ENCODE results near the gene TMPRSS7. TPM values are rescaled to one million over a fixed set of nuclear protein-coding genes. Genes with fewer than 3 reads are reported as not detected.

Gene TMPRSS7
- not detected for polyA plus RNA-seq (2013)

GRCh38 chr3:112034436-112034835, at the start of gene TMPRSS7:
TMPRSS7 (plus strand) TSS chr3:112034736; CDS start chr3:112034846, 110 bp downstream.
- H3K36me3 ChIP-seq (ENCODE audit: control insufficient read depth in 4 of 4, insufficient read depth in 4 of 4, low read length in 3 of 4), result no peaks in the 10 kb centered on the region
- CTCF ChIA-PET, result interaction anchor here (1.1 kb wide), 1 partner anchor 11 kb away, joined by 3 read pairs; no protein-coding TSS in a partner anchor
- WGBS (ENCODE audit: insufficient coverage), result 98% methylated on average over 4 of the region's 4 CpGs
- POLR2A ChIA-PET, result no interaction called here
- H3K27me3 ChIP-seq (replicated peaks in 2 of 5; ENCODE audit: control insufficient read depth in 4 of 5, insufficient read depth in 5 of 5, low read length in 4 of 5), result no peaks in the 10 kb centered on the region
- no peak for DNase-seq
- H3K4me3 ChIP-seq (ENCODE audit: control insufficient read depth in 1 of 7, extremely low read depth in 1 of 7, insufficient read depth in 4 of 7, low read depth in 2 of 7, low read length in 6 of 7), result no peak within 1 kb of the TSS
- no peak within 1 kb of the TSS for H3K27ac ChIP-seq (ENCODE audit: insufficient read depth in 1 of 2, low read depth in 1 of 2, low read length in 2 of 2, poor library complexity in 1 of 2, severe bottlenecking in 2 of 2)
- H3K4me1 ChIP-seq (ENCODE audit: control extremely low read depth in 1 of 4, control insufficient read depth in 4 of 4, insufficient read depth in 4 of 4, low read length in 3 of 4), result no peaks in the 10 kb centered on the region
- H3K9me3 ChIP-seq (ENCODE audit: control extremely low read depth in 1 of 5, control insufficient read depth in 4 of 5, insufficient read depth in 2 of 5, low read depth in 1 of 5, low read length in 4 of 5), result no peaks in the 10 kb centered on the region

GRCh38 chr3:111986800-111987199, 47.7 kb upstream of the TMPRSS7 start:
- H3K4me1 ChIP-seq (ENCODE audit: control extremely low read depth in 1 of 4, control insufficient read depth in 4 of 4, insufficient read depth in 4 of 4, low read length in 3 of 4), result peaks cover 0 to 10% (median 2%) of the 10 kb centered on the region in 4 experiments
- 93% methylated on average over 3 of the region's 3 CpGs for WGBS (ENCODE audit: insufficient coverage)
- peaks cover 23 to 55% (median 34%) of the 10 kb centered on the region in 4 experiments for H3K36me3 ChIP-seq (ENCODE audit: control insufficient read depth in 4 of 4, insufficient read depth in 4 of 4, low read length in 3 of 4)
- no peaks in the 10 kb centered on the region for H3K9me3 ChIP-seq (ENCODE audit: control extremely low read depth in 1 of 5, control insufficient read depth in 4 of 5, insufficient read depth in 2 of 5, low read depth in 1 of 5, low read length in 4 of 5)
- no peak for DNase-seq
- POLR2A ChIA-PET, result no interaction called here
- CTCF ChIA-PET, result interaction anchor here (0.7 to 21.1 kb wide), 7 partner anchors 10 to 272 kb away, joined by 3 to 279 read pairs (median 4); partner anchors contain the start of gene TAGLN3
- H3K4me3 ChIP-seq (ENCODE audit: control insufficient read depth in 1 of 7, extremely low read depth in 1 of 7, insufficient read depth in 4 of 7, low read depth in 2 of 7, low read length in 6 of 7), result no peak overlapping the region
- no peaks in the 10 kb centered on the region for H3K27me3 ChIP-seq (replicated peaks in 2 of 5; ENCODE audit: control insufficient read depth in 4 of 5, insufficient read depth in 5 of 5, low read length in 4 of 5)
- no peak overlapping the region for H3K27ac ChIP-seq (ENCODE audit: insufficient read depth in 1 of 2, low read depth in 1 of 2, low read length in 2 of 2, poor library complexity in 1 of 2, severe bottlenecking in 2 of 2)

GRCh38 chr3:111989061-111989678, 45.4 kb upstream of the TMPRSS7 start:
- Histone ChIP-seq H3K9me3 (ENCODE audit: control extremely low read depth in 1 of 5, control insufficient read depth in 4 of 5, insufficient read depth in 2 of 5, low read depth in 1 of 5, low read length in 4 of 5) (no peaks in the 10 kb centered on the region), H3K36me3 (ENCODE audit: control insufficient read depth in 4 of 4, insufficient read depth in 4 of 4, low read length in 3 of 4) (peaks cover 19 to 64% (median 42%) of the 10 kb centered on the region in 4 experiments), H3K4me3 (ENCODE audit: control insufficient read depth in 1 of 7, extremely low read depth in 1 of 7, insufficient read depth in 4 of 7, low read depth in 2 of 7, low read length in 6 of 7) (no peak overlapping the region), H3K27ac (ENCODE audit: insufficient read depth in 1 of 2, low read depth in 1 of 2, low read length in 2 of 2, poor library complexity in 1 of 2, severe bottlenecking in 2 of 2) (no peak overlapping the region), H3K27me3 (replicated peaks in 2 of 5; ENCODE audit: control insufficient read depth in 4 of 5, insufficient read depth in 5 of 5, low read length in 4 of 5) (no peaks in the 10 kb centered on the region), H3K4me1 (ENCODE audit: control extremely low read depth in 1 of 4, control insufficient read depth in 4 of 4, insufficient read depth in 4 of 4, low read length in 3 of 4) (no peaks in the 10 kb centered on the region)
- DNase-seq, result peak; percentile 56 to 71 (median 70)
- ChIA-PET CTCF (interaction anchor here (0.8 to 21.1 kb wide), 15 partner anchors 10 to 320 kb away, joined by 3 to 279 read pairs (median 4); partner anchors contain the start of genes ABHD10 and TAGLN3), POLR2A (interaction anchor here (0.8 to 1.0 kb wide), 2 partner anchors 15 to 23 kb away, joined by 3 to 5 read pairs; no protein-coding TSS in a partner anchor)
- WGBS (ENCODE audit: insufficient coverage), result 90% methylated on average over 2 of the region's 3 CpGs

- CTCF ChIA-PET, result interaction anchor here (1.3 to 21.1 kb wide), 4 partner anchors 16 to 25 kb away, joined by 3 to 279 read pairs (median 4); no protein-coding TSS in a partner anchor
- no peak for DNase-seq
- H3K27ac ChIP-seq (ENCODE audit: insufficient read depth in 1 of 2, low read depth in 1 of 2, low read length in 2 of 2, poor library complexity in 1 of 2, severe bottlenecking in 2 of 2), result no peak overlapping the region
- POLR2A ChIA-PET, result no interaction called here
- H3K9me3 ChIP-seq (ENCODE audit: control extremely low read depth in 1 of 5, control insufficient read depth in 4 of 5, insufficient read depth in 2 of 5, low read depth in 1 of 5, low read length in 4 of 5), result no peaks in the 10 kb centered on the region
- no peaks in the 10 kb centered on the region for H3K4me1 ChIP-seq (ENCODE audit: control extremely low read depth in 1 of 4, control insufficient read depth in 4 of 4, insufficient read depth in 4 of 4, low read length in 3 of 4)
- WGBS (ENCODE audit: insufficient coverage), result 64% methylated on average over 1 of the region's 2 CpGs
- H3K36me3 ChIP-seq (ENCODE audit: control insufficient read depth in 4 of 4, insufficient read depth in 4 of 4, low read length in 3 of 4), result peaks cover 3 to 36% (median 27%) of the 10 kb centered on the region in 4 experiments
- H3K27me3 ChIP-seq (replicated peaks in 2 of 5; ENCODE audit: control insufficient read depth in 4 of 5, insufficient read depth in 5 of 5, low read length in 4 of 5), result no peaks in the 10 kb centered on the region
- H3K4me3 ChIP-seq (ENCODE audit: control insufficient read depth in 1 of 7, extremely low read depth in 1 of 7, insufficient read depth in 4 of 7, low read depth in 2 of 7, low read length in 6 of 7), result no peak overlapping the region
These were observed 41.5 kb upstream of the TMPRSS7 start for GRCh38 chr3:111993038-111993437.

GRCh38 chr3:111998636-111999483, 35.7 kb upstream of the TMPRSS7 start, which contains the start of gene TAGLN3:
TAGLN3 (plus strand) TSS chr3:111998922; CDS start chr3:111999423, 501 bp downstream.
- Histone ChIP-seq H3K4me3 (ENCODE audit: control insufficient read depth in 1 of 7, extremely low read depth in 1 of 7, insufficient read depth in 4 of 7, low read depth in 2 of 7, low read length in 6 of 7) (peak within 1 kb of the TSS; percentile 28 to 77 (median 55)), H3K27ac (ENCODE audit: insufficient read depth in 1 of 2, low read depth in 1 of 2, low read length in 2 of 2, poor library complexity in 1 of 2, severe bottlenecking in 2 of 2) (no peak within 1 kb of the TSS), H3K9me3 (ENCODE audit: control extremely low read depth in 1 of 5, control insufficient read depth in 4 of 5, insufficient read depth in 2 of 5, low read depth in 1 of 5, low read length in 4 of 5) (no peaks in the 10 kb centered on the region), H3K4me1 (ENCODE audit: control extremely low read depth in 1 of 4, control insufficient read depth in 4 of 4, insufficient read depth in 4 of 4, low read length in 3 of 4) (peaks cover 0 to 13% (median 11%) of the 10 kb centered on the region in 4 experiments), H3K36me3 (ENCODE audit: control insufficient read depth in 4 of 4, insufficient read depth in 4 of 4, low read length in 3 of 4) (no peaks in the 10 kb centered on the region), H3K27me3 (replicated peaks in 2 of 5; ENCODE audit: control insufficient read depth in 4 of 5, insufficient read depth in 5 of 5, low read length in 4 of 5) (peaks cover 0 to 28% (median 11%) of the 10 kb centered on the region in 5 experiments)
- POLR2A ChIA-PET, result no interaction called here
- CTCF ChIA-PET, result interaction anchor here (1.4 to 21.1 kb wide), 3 partner anchors 11 to 31 kb away, joined by 3 to 279 read pairs (median 60); no protein-coding TSS in a partner anchor
- peak in 2 of 3 donors; percentile 34 to 45 for DNase-seq
- WGBS (ENCODE audit: insufficient coverage), result 1% methylated on average over 25 of the region's 30 CpGs

- peak overlapping the region; percentile 28 to 77 (median 55) for H3K4me3 ChIP-seq (ENCODE audit: control insufficient read depth in 1 of 7, extremely low read depth in 1 of 7, insufficient read depth in 4 of 7, low read depth in 2 of 7, low read length in 6 of 7)
- DNase-seq, result no peak
- POLR2A ChIA-PET, result no interaction called here
- no peak overlapping the region for H3K27ac ChIP-seq (ENCODE audit: insufficient read depth in 1 of 2, low read depth in 1 of 2, low read length in 2 of 2, poor library complexity in 1 of 2, severe bottlenecking in 2 of 2)
- peaks cover 0 to 28% (median 11%) of the 10 kb centered on the region in 5 experiments for H3K27me3 ChIP-seq (replicated peaks in 2 of 5; ENCODE audit: control insufficient read depth in 4 of 5, insufficient read depth in 5 of 5, low read length in 4 of 5)
- H3K9me3 ChIP-seq (ENCODE audit: control extremely low read depth in 1 of 5, control insufficient read depth in 4 of 5, insufficient read depth in 2 of 5, low read depth in 1 of 5, low read length in 4 of 5), result no peaks in the 10 kb centered on the region
- no peaks in the 10 kb centered on the region for H3K36me3 ChIP-seq (ENCODE audit: control insufficient read depth in 4 of 4, insufficient read depth in 4 of 4, low read length in 3 of 4)
- 31% methylated on average over 16 of the region's 19 CpGs for WGBS (ENCODE audit: insufficient coverage)
- H3K4me1 ChIP-seq (ENCODE audit: control extremely low read depth in 1 of 4, control insufficient read depth in 4 of 4, insufficient read depth in 4 of 4, low read length in 3 of 4), result peaks cover 0 to 13% (median 11%) of the 10 kb centered on the region in 4 experiments
- CTCF ChIA-PET, result interaction anchor here (1.4 to 21.1 kb wide), 3 partner anchors 12 to 32 kb away, joined by 3 to 279 read pairs (median 60); no protein-coding TSS in a partner anchor
These were observed 34.8 kb upstream of the TMPRSS7 start for GRCh38 chr3:111999484-112000324.

All from common myeloid progenitor, CD34-positive (primary cell).